Measurements from ENCODE around the gene FOXA2. TPM values are rescaled to one million over a fixed set of nuclear protein-coding genes. Genes with fewer than 3 reads are reported as not detected.

Gene FOXA2
- total RNA-seq, 1 donor from 2014 or later = 23.5 TPM

- TF ChIP-seq CTCF (IDR thresholded peaks at IDR 0.05) = no peak
- no peak for ATAC-seq
- no peak overlapping the region for H3K4me3 ChIP-seq
- no peak for DNase-seq
- no peaks in the 10 kb centered on the region for H3K4me1 ChIP-seq
- H3K27ac ChIP-seq = no peak overlapping the region
- intact Hi-C loops (cut with DNase I) = no loop called here
- no peaks in the 10 kb centered on the region for H3K36me3 ChIP-seq
- no peaks in the 10 kb centered on the region for H3K27me3 ChIP-seq (ENCODE audit: low read depth)
- H3K9me3 ChIP-seq = no peaks in the 10 kb centered on the region
Measured at GRCh38 chr20:22531756-22532155, 52.6 kb downstream of the FOXA2 start.

- no peaks in the 10 kb centered on the region for H3K27me3 ChIP-seq (ENCODE audit: low read depth)
- no peak for DNase-seq
- no peaks in the 10 kb centered on the region for H3K36me3 ChIP-seq
- no peaks in the 10 kb centered on the region for H3K4me1 ChIP-seq
- no peak overlapping the region for H3K4me3 ChIP-seq
- H3K27ac ChIP-seq = no peak overlapping the region
- intact Hi-C loops (cut with DNase I) = no loop called here
- no peak for ATAC-seq
- no peaks in the 10 kb centered on the region for H3K9me3 ChIP-seq
- no peak for TF ChIP-seq CTCF (IDR thresholded peaks at IDR 0.05)
Measured at GRCh38 chr20:22531056-22531615, 53.2 kb downstream of the FOXA2 start.
